ENCODE measurements around the gene AVL9.

AVL9 gene

GRCh38 chr7:32569388-32570289 lies 74.3 kb downstream of the AVL9 start:
- no peak for DNase-seq (ENCODE audit: low read depth)
- no peak for TF ChIP-seq CTCF (IDR thresholded peaks at IDR 0.05; ENCODE audit: insufficient read depth, low read depth, low read length, missing control alignments)
- no peak overlapping the region for H3K4me3 ChIP-seq (ENCODE audit: low read length)

GRCh38 chr7:32573110-32573687 lies 77.9 kb downstream of the AVL9 start:
- no peak for TF ChIP-seq CTCF (IDR thresholded peaks at IDR 0.05; ENCODE audit: insufficient read depth, low read depth, low read length, missing control alignments)
- DNase-seq (ENCODE audit: low read depth) = no peak
- no peak overlapping the region for H3K4me3 ChIP-seq (ENCODE audit: low read length)

DNA sequence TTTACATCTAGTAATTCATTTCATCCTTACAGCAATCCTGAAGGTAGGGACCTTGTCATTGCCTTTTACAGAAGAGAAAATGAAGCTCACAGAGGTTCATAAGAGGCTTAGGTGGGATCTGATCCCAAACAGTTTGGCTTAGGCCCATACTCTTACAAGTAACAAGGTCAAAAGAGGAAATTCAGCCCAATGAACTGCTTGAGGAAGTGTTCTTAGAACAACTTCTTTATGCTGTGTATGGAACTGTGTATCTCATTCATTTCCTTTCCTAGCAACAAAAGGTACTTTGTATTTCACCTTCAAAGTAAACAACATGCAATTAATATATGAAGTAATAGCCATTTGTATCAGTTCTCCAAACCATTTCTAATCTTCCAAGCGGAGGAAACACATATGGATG lies 79.3 kb downstream of the AVL9 start:
- DNase-seq (ENCODE audit: low read depth) = no peak
- TF ChIP-seq CTCF (IDR thresholded peaks at IDR 0.05; ENCODE audit: insufficient read depth, low read depth, low read length, missing control alignments) = no peak
- no peak overlapping the region for H3K4me3 ChIP-seq (ENCODE audit: low read length)

- TF ChIP-seq CTCF (IDR thresholded peaks at IDR 0.05; ENCODE audit: insufficient read depth, low read depth, low read length, missing control alignments) = no peak
- DNase-seq (ENCODE audit: low read depth) = no peak
Observed at GRCh38 chr7:32577421-32577820, 82.1 kb downstream of the AVL9 start.

DNA sequence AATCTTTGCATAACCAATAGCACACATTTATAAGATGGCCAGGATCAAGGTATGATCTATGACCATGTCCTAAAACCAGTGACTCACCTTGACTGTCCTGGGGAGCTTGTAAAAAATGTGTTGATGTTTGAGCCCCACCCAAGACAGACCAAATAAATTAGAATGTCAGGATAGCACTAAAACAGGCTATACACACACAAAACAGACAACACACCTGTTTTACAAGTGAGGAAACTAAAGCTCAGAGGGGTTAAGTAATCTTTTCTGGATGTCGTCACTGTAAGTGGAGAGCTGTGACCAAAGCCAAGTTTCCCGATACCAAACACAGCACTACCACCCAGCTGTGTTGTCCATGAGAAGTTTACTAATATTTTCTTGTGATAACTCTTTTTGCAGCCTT lies 84.5 kb downstream of the AVL9 start:
- no peak for TF ChIP-seq CTCF (IDR thresholded peaks at IDR 0.05; ENCODE audit: insufficient read depth, low read depth, low read length, missing control alignments)
- DNase-seq (ENCODE audit: low read depth) = no peak
- H3K4me3 ChIP-seq (ENCODE audit: low read length) = no peak overlapping the region

More at GRCh38 chr7:32577421-32577820, 82.1 kb downstream of the AVL9 start:
- no peak overlapping the region for H3K4me3 ChIP-seq (ENCODE audit: low read length)

GRCh38 chr7:32580646-32581045 lies 85.4 kb downstream of the AVL9 start:
- TF ChIP-seq CTCF (IDR thresholded peaks at IDR 0.05; ENCODE audit: insufficient read depth, low read depth, low read length, missing control alignments) = no peak
- DNase-seq (ENCODE audit: low read depth) = no peak
- no peak overlapping the region for H3K4me3 ChIP-seq (ENCODE audit: low read length)

All from epithelial cell of esophagus (primary cell).